HG03521 (cell line): ENCODE data around the gene PTTG1IP.

Source experiments
- ATAC-seq: cut with Tn5 transposase; IDR thresholded peaks from one replicate; pipeline ENCODE4 v1.9.1; 2021; ENCODE audit warnings: mild to moderate bottlenecking, moderate library complexity; ENCODE audit not compliant: unreplicated experiment

Gene PTTG1IP

GRCh38 chr21:44803651-44804050, 69.8 kb downstream of the PTTG1IP start:
- ATAC-seq: no peak

GRCh38 chr21:44802396-44803153, 70.9 kb downstream of the PTTG1IP start:
- peak; percentile 12 for ATAC-seq

- ATAC-seq: peak; percentile 70
Measured at GRCh38 chr21:44801468-44802395, 71.8 kb downstream of the PTTG1IP start, which contains the start of gene UBE2G2. Gene UBE2G2 (minus strand): TSS chr21:44801820. CDS start chr21:44801748, 72 bp downstream.

GRCh38 chr21:44800971-44801467, 72.5 kb downstream of the PTTG1IP start:
- ATAC-seq: no peak

- ATAC-seq: no peak
Measured at GRCh38 chr21:44800103-44800502, 73.4 kb downstream of the PTTG1IP start.

- no peak for ATAC-seq
Measured at GRCh38 chr21:44799646-44800045, 73.8 kb downstream of the PTTG1IP start.
